Vagina (tissue), 2 donors: Measurements from ENCODE around the gene BCKDK. TPM values are rescaled to one million over a fixed set of nuclear protein-coding genes. Genes with fewer than 3 reads are reported as not detected.
A peak's percentile ranks its signal among the peaks of the same experiment; 100 is the strongest.

Experiments used
- DNase-seq, 2 donors: peaks; one replicate each; pipeline ENCODE4 v3.0.0-alpha.2; 2017; ENCODE audit errors: extremely low spot score in 2 of 2
- H3K27ac ChIP-seq: fragments of 200-600 bp; sonication (generic); one replicate; pipeline ENCODE4 v1.5.1; 2019
- H3K27me3 ChIP-seq: fragments of 200-600 bp; sonication (generic); one replicate; pipeline ENCODE4 v1.5.1; 2019
- H3K36me3 ChIP-seq, 2 donors: fragments of 200-600 bp; sonication (generic); one replicate each; pipeline ENCODE4 v1.5.1; 2017 to 2019
- H3K4me1 ChIP-seq: fragments of 200-600 bp; sonication (generic); one replicate; pipeline ENCODE4 v1.5.1; 2019
- H3K4me3 ChIP-seq, 2 donors: fragments of 200-600 bp; sonication (generic); 1 replicate in 1 of 2; 2 replicates in 1 of 2; pipeline ENCODE4 v1.5.1; 2016 to 2019
- H3K9me3 ChIP-seq: fragments of 200-600 bp; sonication (generic); one replicate; pipeline ENCODE4 v1.5.1; 2019
- POLR2A ChIP-seq, 2 donors: fragments of 450-650 bp; IDR thresholded peaks; one replicate each; pipeline ENCODE4 v1.6.1; 2017; ENCODE audit warnings: antibody characterized with exemption in 2 of 2, mild to moderate bottlenecking in 2 of 2, moderate library complexity in 2 of 2
- POLR2AphosphoS5 ChIP-seq, 2 donors: sonication (generic); formaldehyde crosslinking; IDR thresholded peaks; one replicate each; pipeline ENCODE4 v1.9.0; 2017; ENCODE audit warnings: antibody characterized with exemption in 2 of 2, mild to moderate bottlenecking in 2 of 2, low read depth in 1 of 2; ENCODE audit not compliant: insufficient read depth in 1 of 2
- intact Hi-C: fragments of 100-400 bp; cut with DNase I; formaldehyde crosslinking; loops from one replicate; pipeline ENCODE4 v1.15.1; 2023
- total RNA-seq: library from RNA; depleted of rRNA; stranded (reverse); fragments of >200 nt; gene quantifications from one replicate; pipeline ENCODE4 v1.2.3, GENCODE V29; 2016
- TF ChIP-seq, protein P1 (sequence below), 3 experiments: fragments of 450-650 bp in 2 of 3; fragments of 200-600 bp in 1 of 3; sonication (generic) in 1 of 3; IDR thresholded peaks; one replicate each; pipeline ENCODE4 v1.5.1; 2017 to 2019; ENCODE audit warnings: antibody characterized with exemption in 3 of 3, mild to moderate bottlenecking in 2 of 3, moderate library complexity in 2 of 3

The BCKDK gene
- total RNA-seq, 1 donor from 2014 or later: 48.9 TPM

DNA sequence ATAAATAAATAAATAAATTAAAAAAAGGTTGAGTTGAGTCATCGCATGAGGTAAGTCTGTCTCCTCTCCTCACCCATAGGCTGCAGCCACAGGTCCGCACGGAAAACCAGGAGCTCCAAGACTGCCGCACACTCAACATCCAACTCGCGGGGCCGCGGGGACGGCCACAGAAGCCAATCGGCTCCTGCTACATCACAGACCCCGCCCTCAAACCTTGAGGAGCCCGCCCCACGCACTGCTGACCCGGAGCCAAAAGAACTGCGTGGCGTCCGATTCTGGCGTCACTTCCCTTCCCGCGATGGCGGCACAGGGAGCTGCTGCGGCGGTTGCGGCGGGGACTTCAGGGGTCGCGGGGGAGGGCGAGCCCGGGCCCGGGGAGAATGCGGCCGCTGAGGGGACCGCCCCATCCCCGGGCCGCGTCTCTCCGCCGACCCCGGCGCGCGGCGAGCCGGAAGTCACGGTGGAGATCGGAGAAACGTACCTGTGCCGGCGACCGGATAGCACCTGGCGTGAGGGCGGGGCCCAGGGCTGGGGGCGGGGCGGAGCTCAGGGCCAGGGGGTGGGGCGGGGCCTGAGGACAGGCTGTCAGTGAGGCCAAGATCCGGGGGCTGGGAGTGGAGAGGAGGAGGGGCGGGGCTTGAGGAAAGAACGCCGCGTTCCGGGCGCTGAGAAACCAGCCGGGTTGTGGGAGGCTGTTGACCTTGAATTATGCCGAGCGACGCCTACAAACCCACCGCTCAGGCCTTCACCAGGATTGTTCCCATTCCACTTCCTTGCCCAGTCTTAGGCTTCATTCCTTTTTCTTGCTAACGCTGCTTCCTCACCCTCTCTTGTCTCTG, 9.4 kb downstream of the BCKDK start, which contains the start of gene KAT8:
KAT8 (plus strand) TSS at position 281 of the 839 bp plus-strand sequence; CDS start at position 299, 18 bp downstream.
- peaks cover 29% of the 10 kb centered on the region for H3K4me1 ChIP-seq
- TF ChIP-seq, protein P1, sequence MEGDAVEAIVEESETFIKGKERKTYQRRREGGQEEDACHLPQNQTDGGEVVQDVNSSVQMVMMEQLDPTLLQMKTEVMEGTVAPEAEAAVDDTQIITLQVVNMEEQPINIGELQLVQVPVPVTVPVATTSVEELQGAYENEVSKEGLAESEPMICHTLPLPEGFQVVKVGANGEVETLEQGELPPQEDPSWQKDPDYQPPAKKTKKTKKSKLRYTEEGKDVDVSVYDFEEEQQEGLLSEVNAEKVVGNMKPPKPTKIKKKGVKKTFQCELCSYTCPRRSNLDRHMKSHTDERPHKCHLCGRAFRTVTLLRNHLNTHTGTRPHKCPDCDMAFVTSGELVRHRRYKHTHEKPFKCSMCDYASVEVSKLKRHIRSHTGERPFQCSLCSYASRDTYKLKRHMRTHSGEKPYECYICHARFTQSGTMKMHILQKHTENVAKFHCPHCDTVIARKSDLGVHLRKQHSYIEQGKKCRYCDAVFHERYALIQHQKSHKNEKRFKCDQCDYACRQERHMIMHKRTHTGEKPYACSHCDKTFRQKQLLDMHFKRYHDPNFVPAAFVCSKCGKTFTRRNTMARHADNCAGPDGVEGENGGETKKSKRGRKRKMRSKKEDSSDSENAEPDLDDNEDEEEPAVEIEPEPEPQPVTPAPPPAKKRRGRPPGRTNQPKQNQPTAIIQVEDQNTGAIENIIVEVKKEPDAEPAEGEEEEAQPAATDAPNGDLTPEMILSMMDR (IDR thresholded peaks at IDR 0.05): peak in 1 of 3 experiments; percentile 8
- TF ChIP-seq POLR2AphosphoS5 (IDR thresholded peaks at IDR 0.05; ENCODE audit: insufficient read depth in 1 of 2, low read depth in 1 of 2) (peak in 1 of 2 donors; percentile 87), POLR2A (IDR thresholded peaks at IDR 0.05) (peak in 1 of 2 donors; percentile 86)
- no peaks in the 10 kb centered on the region for H3K9me3 ChIP-seq
- peak within 1 kb of the TSS; percentile 66 to 77 for H3K4me3 ChIP-seq
- H3K36me3 ChIP-seq: peaks cover 0 to 27% of the 10 kb centered on the region in 2 donors
- H3K27me3 ChIP-seq: no peaks in the 10 kb centered on the region
- intact Hi-C loops: no loop called here
- DNase-seq: peak in 1 of 2 donors; percentile 99
- peak within 1 kb of the TSS; percentile 91 for H3K27ac ChIP-seq

DNA sequence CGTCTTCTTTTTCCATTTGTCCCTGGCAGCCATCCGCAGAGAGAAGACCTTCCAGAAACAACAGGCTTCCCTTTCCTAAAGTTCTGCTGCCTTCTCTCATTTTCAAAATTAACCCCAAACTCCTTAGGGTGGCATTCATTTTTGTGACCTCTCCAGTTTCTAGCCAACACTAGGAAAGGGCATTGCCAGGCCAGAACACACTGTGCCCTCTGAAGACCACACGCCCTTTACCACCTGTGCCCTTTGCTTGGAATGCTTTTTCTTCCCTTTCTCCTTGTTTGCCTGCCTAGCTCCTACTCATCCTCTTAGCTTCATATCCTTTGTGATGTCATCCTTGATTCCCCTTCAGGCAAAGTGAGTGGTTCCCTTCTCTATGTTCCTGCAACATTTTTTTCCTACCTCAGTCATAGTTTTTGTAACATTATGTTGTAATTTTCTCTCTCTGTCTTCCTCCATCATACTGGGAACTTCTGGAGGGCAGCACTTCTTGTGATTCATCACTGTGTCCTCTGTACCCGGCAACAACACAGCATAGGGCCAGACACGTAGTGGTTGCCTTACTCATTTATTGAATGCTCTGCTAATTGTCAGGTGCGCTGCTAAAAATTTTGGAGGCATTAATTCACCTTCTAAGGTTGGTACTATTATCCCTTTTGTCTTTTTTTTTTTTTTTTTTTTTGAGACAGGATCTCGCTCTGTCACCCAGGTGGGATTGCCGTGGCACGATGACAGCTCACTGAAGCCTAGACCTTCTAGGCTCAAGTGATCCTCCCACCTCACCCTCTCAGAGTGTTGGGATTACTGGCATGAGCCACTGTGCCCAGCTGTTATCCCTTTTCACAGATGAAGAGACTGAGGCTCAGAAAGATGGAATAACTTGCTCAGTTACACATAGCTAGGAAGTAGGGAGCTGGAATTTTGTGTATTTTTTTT, 10.3 kb downstream of the BCKDK start:
- H3K27me3 ChIP-seq: no peaks in the 10 kb centered on the region
- peak overlapping the region; percentile 66 to 77 for H3K4me3 ChIP-seq
- peaks cover 0 to 30% of the 10 kb centered on the region in 2 donors for H3K36me3 ChIP-seq
- H3K4me1 ChIP-seq: peaks cover 29% of the 10 kb centered on the region
- no peaks in the 10 kb centered on the region for H3K9me3 ChIP-seq
- peak in 1 of 2 donors; percentile 32 for TF ChIP-seq POLR2AphosphoS5 (IDR thresholded peaks at IDR 0.05; ENCODE audit: insufficient read depth in 1 of 2, low read depth in 1 of 2)
- no peak for TF ChIP-seq POLR2A (IDR thresholded peaks at IDR 0.05)
- TF ChIP-seq, protein P1 (IDR thresholded peaks at IDR 0.05): no peak
- intact Hi-C loops: no loop called here
- peak overlapping the region; percentile 91 for H3K27ac ChIP-seq
- DNase-seq: peak in 1 of 2 donors; percentile 82

DNA sequence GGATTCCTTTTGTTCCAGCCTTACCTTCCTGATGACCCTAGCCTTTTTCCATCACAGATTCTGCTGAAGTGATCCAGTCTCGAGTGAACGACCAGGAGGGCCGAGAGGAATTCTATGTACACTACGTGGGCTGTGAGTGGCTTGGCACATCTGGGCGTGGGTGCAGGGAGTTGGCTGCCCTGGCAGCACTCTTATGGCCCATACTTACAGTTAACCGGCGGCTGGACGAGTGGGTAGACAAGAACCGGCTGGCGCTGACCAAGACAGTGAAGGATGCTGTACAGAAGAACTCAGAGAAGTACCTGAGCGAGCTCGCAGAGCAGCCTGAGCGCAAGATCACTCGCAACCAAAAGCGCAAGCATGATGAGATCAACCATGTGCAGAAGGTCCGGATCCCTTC, 11.9 kb downstream of the BCKDK start:
- peaks cover 29% of the 10 kb centered on the region for H3K4me1 ChIP-seq
- intact Hi-C loops: no loop called here
- peaks cover 0 to 30% of the 10 kb centered on the region in 2 donors for H3K36me3 ChIP-seq
- no peak overlapping the region for H3K4me3 ChIP-seq
- no peak for DNase-seq
- H3K27ac ChIP-seq: no peak overlapping the region
- H3K27me3 ChIP-seq: no peaks in the 10 kb centered on the region
- no peaks in the 10 kb centered on the region for H3K9me3 ChIP-seq
- TF ChIP-seq POLR2A (IDR thresholded peaks at IDR 0.05) (no peak), POLR2AphosphoS5 (IDR thresholded peaks at IDR 0.05; ENCODE audit: insufficient read depth in 1 of 2, low read depth in 1 of 2) (no peak)
- TF ChIP-seq, protein P1 (IDR thresholded peaks at IDR 0.05): no peak

DNA sequence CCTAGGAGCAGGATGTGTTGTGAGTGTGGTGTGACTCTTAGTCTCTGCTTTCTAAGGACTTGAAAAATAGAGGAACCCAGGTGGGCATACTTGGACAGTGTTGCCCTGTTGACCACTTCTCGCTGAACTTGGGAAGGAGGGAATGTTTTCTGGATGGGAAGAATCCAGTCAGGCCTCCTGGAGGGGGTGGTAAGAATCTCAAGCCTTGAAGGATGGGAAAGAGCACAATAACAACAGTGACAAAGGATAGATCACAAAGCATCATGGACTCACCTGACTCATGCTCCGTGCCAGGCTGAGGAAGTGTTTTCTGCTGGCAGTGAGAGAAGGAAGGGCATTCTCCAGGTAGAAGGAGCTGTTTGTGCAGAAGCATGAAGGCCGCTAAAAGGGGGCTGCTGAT, 17.7 kb downstream of the BCKDK start:
- Histone ChIP-seq H3K4me1 (peaks cover 23% of the 10 kb centered on the region), H3K27ac (no peak overlapping the region), H3K9me3 (no peaks in the 10 kb centered on the region), H3K4me3 (no peak overlapping the region), H3K27me3 (no peaks in the 10 kb centered on the region), H3K36me3 (peaks cover 0 to 39% of the 10 kb centered on the region in 2 donors)
- no peak for DNase-seq
- intact Hi-C loops: no loop called here
- TF ChIP-seq POLR2A (IDR thresholded peaks at IDR 0.05): no peak
- TF ChIP-seq POLR2AphosphoS5 (IDR thresholded peaks at IDR 0.05; ENCODE audit: insufficient read depth in 1 of 2, low read depth in 1 of 2): no peak
- TF ChIP-seq, protein P1 (IDR thresholded peaks at IDR 0.05): no peak
